ENCODE measurements around the gene CGRRF1. TPM values are rescaled to one million over a fixed set of nuclear protein-coding genes. Genes with fewer than 3 reads are reported as not detected.

CGRRF1 gene
- total RNA-seq, 1 donor from 2014 or later: 13.7 TPM

GRCh38 chr14:54538055-54538454, 28.3 kb downstream of the CGRRF1 start:
- no peak for DNase-seq (ENCODE audit: extremely low read depth, low read depth, low spot score)

GRCh38 chr14:54547583-54547982, 37.9 kb downstream of the CGRRF1 start:
- no peak for DNase-seq (ENCODE audit: extremely low read depth, low read depth, low spot score)

GRCh38 chr14:54548491-54548890, 38.8 kb downstream of the CGRRF1 start:
- DNase-seq (ENCODE audit: extremely low read depth, low read depth, low spot score): no peak

GRCh38 chr14:54549862-54550261, 40.2 kb downstream of the CGRRF1 start:
- no peak for DNase-seq (ENCODE audit: extremely low read depth, low read depth, low spot score)

- no peak for DNase-seq (ENCODE audit: extremely low read depth, low read depth, low spot score)
Observed at GRCh38 chr14:54550514-54550913, 40.8 kb downstream of the CGRRF1 start.

GRCh38 chr14:54554401-54554800, 44.7 kb downstream of the CGRRF1 start:
- no peak for DNase-seq (ENCODE audit: extremely low read depth, low read depth, low spot score)

GRCh38 chr14:54555651-54556050, 45.9 kb downstream of the CGRRF1 start:
- DNase-seq (ENCODE audit: extremely low read depth, low read depth, low spot score): no peak

- DNase-seq (ENCODE audit: extremely low read depth, low read depth, low spot score): no peak
Observed at GRCh38 chr14:54556535-54556934, 46.8 kb downstream of the CGRRF1 start.

GRCh38 chr14:54562334-54562733, 52.6 kb downstream of the CGRRF1 start:
- DNase-seq (ENCODE audit: extremely low read depth, low read depth, low spot score): no peak

GRCh38 chr14:54564071-54564867, 54.6 kb downstream of the CGRRF1 start:
- DNase-seq (ENCODE audit: extremely low read depth, low read depth, low spot score): no peak

GRCh38 chr14:54564868-54565784, 55.4 kb downstream of the CGRRF1 start:
- no peak for DNase-seq (ENCODE audit: extremely low read depth, low read depth, low spot score)

GRCh38 chr14:54565785-54566409, 56.2 kb downstream of the CGRRF1 start:
- no peak for DNase-seq (ENCODE audit: extremely low read depth, low read depth, low spot score)

- DNase-seq (ENCODE audit: extremely low read depth, low read depth, low spot score): no peak
Observed at GRCh38 chr14:54566410-54567223, 56.9 kb downstream of the CGRRF1 start, which contains the start of gene SAMD4A. TSS of gene SAMD4A (plus strand) at chr14:54567128. CDS start at chr14:54567917, 789 bp downstream.

- DNase-seq (ENCODE audit: extremely low read depth, low read depth, low spot score): no peak
Observed at GRCh38 chr14:54567224-54567638, 57.5 kb downstream of the CGRRF1 start.

GRCh38 chr14:54567639-54568561, 58.2 kb downstream of the CGRRF1 start:
- no peak for DNase-seq (ENCODE audit: extremely low read depth, low read depth, low spot score)

- no peak for DNase-seq (ENCODE audit: extremely low read depth, low read depth, low spot score)
Observed at GRCh38 chr14:54568821-54569595, 59.3 kb downstream of the CGRRF1 start.

GRCh38 chr14:54570047-54570446, 60.3 kb downstream of the CGRRF1 start:
- no peak for DNase-seq (ENCODE audit: extremely low read depth, low read depth, low spot score)

GRCh38 chr14:54570631-54571415, 61.1 kb downstream of the CGRRF1 start:
- no peak for DNase-seq (ENCODE audit: extremely low read depth, low read depth, low spot score)
